Keratinocyte (primary cell): ENCODE measurements around the gene WNT9B. TPM values are rescaled to one million over a fixed set of nuclear protein-coding genes. Genes with fewer than 3 reads are reported as not detected.

Source experiments
- DNase-seq: peaks from one replicate; pipeline ENCODE4 v3.0.0-alpha.2; 2011; ENCODE audit warnings: low read depth, missing footprints, low spot score
- FAIRE-seq: peaks from 2 replicates; lab custom pipeline; 2011; peaks lifted over from hg19 to GRCh38; lab: Jason Lieb, UNC
- H2AFZ ChIP-seq: 2 replicates; pipeline ENCODE4 v1.6.0; 2012; ENCODE audit warnings: low read length, control low read depth, inconsistent platforms; ENCODE audit not compliant: control insufficient read depth
- H3K27ac ChIP-seq: 2 replicates; pipeline ENCODE4 v1.5.1; 2011; ENCODE audit warnings: low read length; ENCODE audit not compliant: control insufficient read depth, insufficient read depth
- H3K27me3 ChIP-seq: 3 replicates; pipeline ENCODE4 v1.6.0; 2011; ENCODE audit warnings: low read length; ENCODE audit not compliant: control insufficient read depth, insufficient read depth; ENCODE audit errors: extremely low read depth
- H3K36me3 ChIP-seq, 2 experiments: 2 replicates in 1 of 2; 3 replicates in 1 of 2; pipeline ENCODE4 v1.5.1; 2011; ENCODE audit warnings: low read length in 2 of 2, mild to moderate bottlenecking in 1 of 2; ENCODE audit not compliant: control insufficient read depth in 2 of 2, insufficient read depth in 2 of 2; ENCODE audit errors: extremely low read depth in 1 of 2
- H3K4me1 ChIP-seq: 3 replicates; pipeline ENCODE4 v1.5.1; 2011; ENCODE audit warnings: low read length; ENCODE audit not compliant: control insufficient read depth, insufficient read depth; ENCODE audit errors: extremely low read depth
- H3K4me2 ChIP-seq: 3 replicates; pipeline ENCODE4 v1.6.0; 2011; ENCODE audit warnings: low read depth, low read length; ENCODE audit not compliant: control insufficient read depth, insufficient read depth; ENCODE audit errors: extremely low read depth
- H3K4me3 ChIP-seq, 3 experiments: fragments of 200-600 bp in 1 of 3; sonication (generic) in 1 of 3; 2 replicates in 2 of 3; 3 replicates in 1 of 3; pipeline ENCODE4 v1.5.1; 2011 to 2016; ENCODE audit warnings: low read length in 3 of 3, mild to moderate bottlenecking in 3 of 3, control low read depth in 2 of 3, inconsistent platforms in 1 of 3, low read depth in 1 of 3, mixed read lengths in 1 of 3, mixed run types in 1 of 3, moderate library complexity in 1 of 3; ENCODE audit not compliant: control insufficient read depth in 2 of 3, insufficient read depth in 2 of 3; ENCODE audit errors: extremely low read depth in 1 of 3
- H3K79me2 ChIP-seq: 2 replicates; pipeline ENCODE4 v1.6.0; 2012; ENCODE audit warnings: low read length; ENCODE audit not compliant: control insufficient read depth, insufficient read depth
- H3K9ac ChIP-seq: 3 replicates; pipeline ENCODE4 v1.6.0; 2011; ENCODE audit warnings: low read length; ENCODE audit not compliant: control insufficient read depth, insufficient read depth; ENCODE audit errors: extremely low read depth
- H3K9me1 ChIP-seq: 3 replicates; pipeline ENCODE4 v1.6.0; 2011; ENCODE audit warnings: low read length; ENCODE audit not compliant: control insufficient read depth, insufficient read depth; ENCODE audit errors: extremely low read depth
- H3K9me3 ChIP-seq: 2 replicates; pipeline ENCODE4 v1.5.1; 2012; ENCODE audit warnings: low read depth, low read length; ENCODE audit not compliant: control insufficient read depth
- H4K20me1 ChIP-seq: 3 replicates; pipeline ENCODE4 v1.6.0; 2011; ENCODE audit warnings: low read length; ENCODE audit not compliant: control insufficient read depth, insufficient read depth; ENCODE audit errors: extremely low read depth
- EZH2 ChIP-seq: IDR thresholded peaks from one replicate; pipeline ENCODE4 v1.6.1; 2012; ENCODE audit warnings: inconsistent platforms, mild to moderate bottlenecking, low read length, moderate library complexity
- dilution Hi-C: fragments of 300-500 bp; cut with MboI; formaldehyde crosslinking; loops from one replicate; pipeline ENCODE4 v1.7.0; 2020; ENCODE audit warnings: low sequenced_read_pairs; ENCODE audit not compliant: extremely low pct_ligation_motif_present
- polyA plus RNA-seq, 5 experiments: library from polyadenylated mRNA; depleted of rRNA in 3 of 5; stranded (reverse) in 3 of 5; stranded (forward) in 1 of 5; unstranded in 1 of 5; fragments of >200 nt; gene quantifications; 1 replicate in 1 of 5; 2 replicates in 3 of 5; 3 replicates in 1 of 5; pipeline versions ENCODE4 v1.2.1 to v1.2.3, GENCODE V29; 2011 to 2012; ENCODE audit warnings: missing spikeins in 2 of 5, low read depth in 1 of 5, low replicate concordance in 1 of 5
- TF ChIP-seq, protein P1 (sequence below), 3 experiments: IDR thresholded peaks in 1 of 3; conservative IDR thresholded peaks in 1 of 3; optimal IDR thresholded peaks in 1 of 3; 2 replicates in 2 of 3; 3 replicates in 1 of 3; pipeline versions ENCODE3 to v1.5.1; 2011; ENCODE audit warnings: low read length in 3 of 3, mild to moderate bottlenecking in 3 of 3, moderate library complexity in 2 of 3, control low read depth in 1 of 3, inconsistent platforms in 1 of 3; ENCODE audit not compliant: insufficient read depth in 2 of 3; ENCODE audit errors: extremely low read depth in 1 of 3

Gene WNT9B
- polyA plus RNA-seq, 1 donor (not counting 4 experiments of a cell fraction or from before 2014, with no cell fraction given), result not detected

GRCh38 chr17:46922487-46922803, 71.1 kb downstream of the WNT9B start:
- H4K20me1 ChIP-seq, result peaks cover 2% of the 10 kb centered on the region
- H3K9ac ChIP-seq, result peak overlapping the region; percentile 99
- peaks cover under 1% of the 10 kb centered on the region for H3K9me1 ChIP-seq
- no peaks in the 10 kb centered on the region for H3K36me3 ChIP-seq
- peaks cover 45% of the 10 kb centered on the region for H3K79me2 ChIP-seq
- no peaks in the 10 kb centered on the region for H3K9me3 ChIP-seq
- no peak for DNase-seq
- peak overlapping the region; percentile 99 for H3K27ac ChIP-seq
- dilution Hi-C loops, result no loop called here
- H3K4me2 ChIP-seq, result peak overlapping the region; percentile 95
- TF ChIP-seq EZH2, result no peak
- TF ChIP-seq, protein P1, sequence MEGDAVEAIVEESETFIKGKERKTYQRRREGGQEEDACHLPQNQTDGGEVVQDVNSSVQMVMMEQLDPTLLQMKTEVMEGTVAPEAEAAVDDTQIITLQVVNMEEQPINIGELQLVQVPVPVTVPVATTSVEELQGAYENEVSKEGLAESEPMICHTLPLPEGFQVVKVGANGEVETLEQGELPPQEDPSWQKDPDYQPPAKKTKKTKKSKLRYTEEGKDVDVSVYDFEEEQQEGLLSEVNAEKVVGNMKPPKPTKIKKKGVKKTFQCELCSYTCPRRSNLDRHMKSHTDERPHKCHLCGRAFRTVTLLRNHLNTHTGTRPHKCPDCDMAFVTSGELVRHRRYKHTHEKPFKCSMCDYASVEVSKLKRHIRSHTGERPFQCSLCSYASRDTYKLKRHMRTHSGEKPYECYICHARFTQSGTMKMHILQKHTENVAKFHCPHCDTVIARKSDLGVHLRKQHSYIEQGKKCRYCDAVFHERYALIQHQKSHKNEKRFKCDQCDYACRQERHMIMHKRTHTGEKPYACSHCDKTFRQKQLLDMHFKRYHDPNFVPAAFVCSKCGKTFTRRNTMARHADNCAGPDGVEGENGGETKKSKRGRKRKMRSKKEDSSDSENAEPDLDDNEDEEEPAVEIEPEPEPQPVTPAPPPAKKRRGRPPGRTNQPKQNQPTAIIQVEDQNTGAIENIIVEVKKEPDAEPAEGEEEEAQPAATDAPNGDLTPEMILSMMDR (optimal IDR thresholded peaks at IDR 0.05 in 1 of 3, IDR thresholded peaks at IDR 0.05 in 1 of 3, conservative IDR thresholded peaks at IDR 0.05 in 1 of 3; ENCODE audit: extremely low read depth in 1 of 3, insufficient read depth in 2 of 3, low read length in 3 of 3), result no peak
- peak overlapping the region; percentile 65 to 98 (median 88) for H3K4me3 ChIP-seq
- no peak for FAIRE-seq
- H3K4me1 ChIP-seq, result peaks cover 11% of the 10 kb centered on the region
- H2AFZ ChIP-seq, result peak overlapping the region; percentile 100
- H3K27me3 ChIP-seq, result no peaks in the 10 kb centered on the region

DNA sequence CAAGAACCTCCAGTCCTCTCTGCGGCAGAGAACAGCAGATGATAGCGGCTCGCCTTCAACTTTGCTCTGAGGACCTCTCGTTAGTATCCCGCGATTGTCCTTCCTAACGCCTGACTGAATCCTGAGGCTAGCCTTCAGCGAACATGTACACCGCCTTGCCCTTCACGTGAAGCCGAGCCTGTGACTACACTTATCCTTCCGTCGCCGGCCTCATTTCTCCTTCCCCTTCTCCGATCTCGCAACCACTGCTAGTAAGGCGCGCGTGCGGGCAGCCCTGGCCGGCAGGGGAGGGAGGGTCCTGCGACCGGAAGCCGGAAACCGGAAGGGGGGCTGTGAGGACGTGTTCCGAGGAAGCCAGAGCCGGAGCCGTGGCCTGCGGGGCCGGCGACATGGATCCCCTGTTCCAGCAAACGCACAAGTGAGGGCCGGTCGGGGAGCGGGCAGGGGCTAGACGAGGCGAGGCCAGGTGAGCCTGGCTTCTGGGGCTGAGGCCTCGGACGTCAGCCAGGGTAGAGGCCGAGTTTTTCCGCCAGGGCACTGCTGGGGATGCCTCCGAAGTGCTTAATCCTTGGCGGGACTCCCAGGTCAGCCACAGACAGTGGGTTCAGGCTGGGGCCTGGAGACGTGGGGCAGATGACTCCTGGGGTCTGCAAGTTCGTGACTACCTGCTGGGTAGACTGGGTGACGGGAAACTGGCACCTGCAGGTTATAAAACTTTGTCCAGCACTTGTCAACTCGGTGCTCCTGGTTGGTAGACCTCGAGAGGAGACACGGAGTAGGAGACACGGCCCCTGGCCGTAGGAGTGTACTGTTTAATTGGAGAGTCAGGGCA, 71.6 kb downstream of the WNT9B start, which contains the start of gene GOSR2:
TSS of gene GOSR2 (plus strand) at position 357 of the 832 bp plus-strand sequence. CDS start at position 390, 33 bp downstream.
- Histone ChIP-seq H3K9ac (peak within 1 kb of the TSS; percentile 99), H3K4me3 (peak within 1 kb of the TSS; percentile 65 to 98 (median 88)), H4K20me1 (peaks cover 7% of the 10 kb centered on the region), H3K27ac (peak within 1 kb of the TSS; percentile 99), H3K9me1 (peaks cover 6% of the 10 kb centered on the region), H2AFZ (peak within 1 kb of the TSS; percentile 100), H3K36me3 (no peaks in the 10 kb centered on the region), H3K79me2 (peaks cover 51% of the 10 kb centered on the region), H3K4me2 (peak within 1 kb of the TSS; percentile 95), H3K27me3 (no peaks in the 10 kb centered on the region), H3K4me1 (peaks cover 15% of the 10 kb centered on the region), H3K9me3 (no peaks in the 10 kb centered on the region)
- dilution Hi-C loops, result no loop called here
- FAIRE-seq (peak; percentile 85), DNase-seq (peak; percentile 41)
- no peak for TF ChIP-seq EZH2
- TF ChIP-seq, protein P1 (optimal IDR thresholded peaks at IDR 0.05 in 1 of 3, IDR thresholded peaks at IDR 0.05 in 1 of 3, conservative IDR thresholded peaks at IDR 0.05 in 1 of 3; ENCODE audit: extremely low read depth in 1 of 3, insufficient read depth in 2 of 3, low read length in 3 of 3), result no peak
